ENCODE data around the gene ILDR2.

The ILDR2 gene

DNA sequence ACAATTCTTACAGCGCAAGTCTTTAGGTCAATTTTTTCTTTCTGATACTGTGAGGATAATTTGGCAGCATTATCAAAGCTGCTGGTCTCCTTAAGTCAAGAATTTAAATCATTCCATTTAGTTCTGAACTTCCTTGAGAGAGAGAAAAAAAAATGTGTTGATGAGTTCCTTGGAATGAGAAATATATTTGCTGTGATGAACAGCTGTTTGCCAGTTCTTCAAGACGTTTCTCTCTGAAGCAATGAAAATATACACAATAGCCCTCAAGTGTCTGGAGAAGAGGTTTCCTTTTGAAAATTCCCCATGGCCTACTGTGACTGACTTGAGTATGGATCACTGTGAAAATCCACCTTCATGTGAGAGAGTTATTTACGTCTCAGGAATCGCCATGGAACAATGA is 68.3 kb downstream of the ILDR2 start:
- no peak overlapping the region for H3K4me3 ChIP-seq (ENCODE audit: low read depth, low read length)
- TF ChIP-seq, protein P1, sequence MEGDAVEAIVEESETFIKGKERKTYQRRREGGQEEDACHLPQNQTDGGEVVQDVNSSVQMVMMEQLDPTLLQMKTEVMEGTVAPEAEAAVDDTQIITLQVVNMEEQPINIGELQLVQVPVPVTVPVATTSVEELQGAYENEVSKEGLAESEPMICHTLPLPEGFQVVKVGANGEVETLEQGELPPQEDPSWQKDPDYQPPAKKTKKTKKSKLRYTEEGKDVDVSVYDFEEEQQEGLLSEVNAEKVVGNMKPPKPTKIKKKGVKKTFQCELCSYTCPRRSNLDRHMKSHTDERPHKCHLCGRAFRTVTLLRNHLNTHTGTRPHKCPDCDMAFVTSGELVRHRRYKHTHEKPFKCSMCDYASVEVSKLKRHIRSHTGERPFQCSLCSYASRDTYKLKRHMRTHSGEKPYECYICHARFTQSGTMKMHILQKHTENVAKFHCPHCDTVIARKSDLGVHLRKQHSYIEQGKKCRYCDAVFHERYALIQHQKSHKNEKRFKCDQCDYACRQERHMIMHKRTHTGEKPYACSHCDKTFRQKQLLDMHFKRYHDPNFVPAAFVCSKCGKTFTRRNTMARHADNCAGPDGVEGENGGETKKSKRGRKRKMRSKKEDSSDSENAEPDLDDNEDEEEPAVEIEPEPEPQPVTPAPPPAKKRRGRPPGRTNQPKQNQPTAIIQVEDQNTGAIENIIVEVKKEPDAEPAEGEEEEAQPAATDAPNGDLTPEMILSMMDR (IDR thresholded peaks at IDR 0.05; ENCODE audit: borderline replicate concordance, insufficient read depth, low read depth, low read length), result no peak

DNA sequence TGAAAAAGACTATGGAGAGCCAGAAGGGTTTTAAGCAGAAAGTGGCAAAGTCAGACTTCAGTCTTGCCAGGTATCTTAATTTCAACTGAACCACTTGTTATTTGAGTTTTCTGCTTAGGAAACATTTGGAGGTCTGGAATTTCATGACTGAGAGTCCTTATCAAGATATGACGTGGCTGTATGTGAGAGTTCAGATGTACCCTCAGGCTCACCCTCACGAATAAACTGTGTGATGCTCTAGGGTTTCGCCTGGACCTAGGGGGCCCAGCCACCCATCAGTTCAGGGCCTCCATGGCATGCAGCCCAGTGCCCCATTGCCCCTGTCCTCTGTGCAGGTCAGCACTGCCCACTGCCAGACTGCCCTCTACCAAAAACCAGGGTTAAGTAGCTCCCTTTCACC is 68.7 kb downstream of the ILDR2 start:
- H3K4me3 ChIP-seq (ENCODE audit: low read depth, low read length), result no peak overlapping the region
- TF ChIP-seq, protein P1 (IDR thresholded peaks at IDR 0.05; ENCODE audit: borderline replicate concordance, insufficient read depth, low read depth, low read length), result no peak

DNA sequence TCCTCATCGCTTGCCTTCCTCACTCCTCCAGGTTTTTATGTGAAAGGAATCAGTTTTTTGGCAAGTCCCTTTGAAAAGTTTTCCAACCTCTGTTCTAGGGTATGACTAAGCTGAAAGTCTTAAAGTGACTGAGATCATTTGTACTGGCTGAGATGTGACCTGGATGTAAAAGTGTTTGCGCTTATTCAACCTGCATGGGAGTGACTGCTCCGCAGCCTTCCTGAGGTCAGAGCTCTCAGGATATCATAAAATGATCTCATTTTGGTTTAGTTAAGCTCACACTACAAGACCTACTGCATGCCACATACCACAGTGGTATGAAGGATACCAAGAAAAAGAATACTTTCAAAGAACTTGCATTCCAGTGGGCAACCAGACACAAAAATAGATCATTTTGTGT is 69.4 kb downstream of the ILDR2 start:
- TF ChIP-seq, protein P1 (IDR thresholded peaks at IDR 0.05; ENCODE audit: borderline replicate concordance, insufficient read depth, low read depth, low read length), result no peak

DNA sequence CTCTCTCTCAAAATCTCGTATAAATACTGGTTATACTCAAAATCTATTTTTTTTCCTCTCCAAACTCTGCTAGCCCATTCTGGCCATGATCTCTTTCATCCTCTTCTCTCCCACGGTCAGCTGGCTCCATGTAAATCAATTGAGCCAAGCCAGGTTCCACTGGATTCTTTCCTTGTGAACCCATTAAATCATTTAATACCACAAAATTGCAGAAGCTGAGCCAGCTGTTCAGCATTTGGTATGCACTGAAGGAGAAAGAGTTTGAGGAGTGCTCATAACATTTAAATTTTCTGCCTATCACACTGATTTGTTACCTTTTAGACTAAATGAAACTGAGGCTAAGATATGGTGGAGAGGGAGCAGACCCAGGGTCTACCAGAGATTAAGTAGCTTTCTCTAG is 70.2 kb downstream of the ILDR2 start:
- TF ChIP-seq, protein P1 (IDR thresholded peaks at IDR 0.05; ENCODE audit: borderline replicate concordance, insufficient read depth, low read depth, low read length), result no peak
- H3K4me3 ChIP-seq (ENCODE audit: low read depth, low read length), result no peak overlapping the region

More for the DNA sequence above, 69.4 kb downstream of the ILDR2 start:
- no peak overlapping the region for H3K4me3 ChIP-seq (ENCODE audit: low read depth, low read length)

DNA sequence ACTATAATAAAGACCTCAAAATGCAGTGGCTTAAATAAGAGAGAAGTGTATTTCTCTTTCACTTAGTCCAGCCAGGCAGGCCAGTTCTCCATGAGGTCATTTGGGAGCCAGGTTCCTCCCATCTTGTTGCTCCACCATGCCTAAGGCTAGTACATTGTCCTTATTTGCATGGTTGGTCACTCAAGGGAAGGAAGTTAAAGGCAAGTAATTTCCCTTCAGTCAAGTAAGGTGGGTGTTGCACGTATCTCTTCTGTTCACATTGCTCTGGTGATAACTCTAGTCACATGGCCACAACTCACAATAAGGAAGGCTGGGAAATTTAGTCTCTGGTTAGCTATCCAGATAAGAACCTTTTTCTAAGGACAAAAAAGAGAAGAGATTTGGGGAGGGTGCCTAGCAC is 72.1 kb downstream of the ILDR2 start:
- H3K4me3 ChIP-seq (ENCODE audit: low read depth, low read length), result no peak overlapping the region
- TF ChIP-seq, protein P1 (IDR thresholded peaks at IDR 0.05; ENCODE audit: borderline replicate concordance, insufficient read depth, low read depth, low read length), result no peak

DNA sequence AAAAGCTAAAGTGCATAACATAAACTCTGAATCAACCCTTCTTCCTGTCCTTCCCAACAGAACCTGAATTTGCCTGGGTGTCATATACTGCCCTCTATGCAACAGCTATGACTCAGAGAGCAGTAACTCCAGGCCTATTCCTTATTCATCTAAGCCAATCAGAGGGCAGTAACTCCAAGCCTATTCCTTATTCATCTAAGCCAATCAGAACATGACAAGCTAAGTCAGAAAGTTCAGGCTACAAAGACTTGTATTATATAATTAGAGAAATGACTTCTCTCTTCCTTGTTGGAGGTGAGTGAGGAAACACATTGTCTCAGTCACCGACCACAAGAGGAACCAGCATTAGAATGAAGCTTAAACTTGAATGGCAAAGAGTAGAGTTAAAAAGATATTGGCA is 73.1 kb downstream of the ILDR2 start:
- H3K4me3 ChIP-seq (ENCODE audit: low read depth, low read length), result no peak overlapping the region
- TF ChIP-seq, protein P1 (IDR thresholded peaks at IDR 0.05; ENCODE audit: borderline replicate concordance, insufficient read depth, low read depth, low read length), result no peak

DNA sequence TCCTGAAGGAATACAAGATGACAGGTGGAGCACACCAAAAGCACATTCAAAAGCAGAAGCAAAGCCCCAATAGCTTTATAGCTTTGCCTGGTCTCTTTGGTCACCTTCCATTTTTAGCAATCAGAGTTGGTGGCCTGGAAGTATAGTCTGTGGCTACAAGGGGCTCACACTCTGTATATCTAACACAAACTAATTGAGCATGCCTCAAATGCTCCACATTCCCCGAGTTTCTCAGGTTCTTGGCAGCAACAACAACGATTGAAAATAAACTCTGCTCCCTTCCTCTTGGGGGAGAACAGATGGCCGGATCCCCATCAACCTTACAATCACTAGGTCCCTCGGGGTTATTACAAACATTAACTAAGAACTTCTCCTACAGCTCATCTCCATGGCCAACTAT is 74.4 kb downstream of the ILDR2 start:
- no peak overlapping the region for H3K4me3 ChIP-seq (ENCODE audit: low read depth, low read length)
- TF ChIP-seq, protein P1 (IDR thresholded peaks at IDR 0.05; ENCODE audit: borderline replicate concordance, insufficient read depth, low read depth, low read length), result no peak
